HG02884 (cell line): ENCODE results near the gene ANKZF1.
"Not testable (repeated sequence)": the region's sequence is repeated elsewhere in the genome, so short reads cannot be mapped to it uniquely, and the experiment has no call there.

ENCODE experiments used
- ATAC-seq: cut with Tn5 transposase; IDR thresholded peaks from one replicate; pipeline ENCODE4 v1.9.1; 2021; ENCODE audit warnings: mild to moderate bottlenecking, moderate library complexity; ENCODE audit not compliant: unreplicated experiment

Gene ANKZF1

GRCh38 chr2:219229305-219230058 is at the start of gene ANKZF1, which contains the start of gene ATG9A:
Gene ANKZF1 (plus strand): TSS chr2:219229806. CDS start chr2:219230258, 452 bp downstream.
Gene ATG9A (minus strand): TSS chr2:219229636. CDS start chr2:219228024, 1,612 bp downstream.
- peak; percentile 97 for ATAC-seq

GRCh38 chr2:219180961-219181360 is 48.6 kb upstream of the ANKZF1 start:
- no peak for ATAC-seq

- ATAC-seq: no peak
These were observed 48.1 kb upstream of the ANKZF1 start for GRCh38 chr2:219181531-219181930.

GRCh38 chr2:219182331-219183150 is 47.1 kb upstream of the ANKZF1 start:
- no peak for ATAC-seq

GRCh38 chr2:219183151-219183772 is 46.3 kb upstream of the ANKZF1 start:
- no peak for ATAC-seq

GRCh38 chr2:219184121-219184520 is 45.5 kb upstream of the ANKZF1 start:
- ATAC-seq: no peak

GRCh38 chr2:219186754-219187456 is 42.7 kb upstream of the ANKZF1 start:
- no peak for ATAC-seq

- no peak for ATAC-seq
These were observed 32.2 kb upstream of the ANKZF1 start for GRCh38 chr2:219197388-219197787.

- ATAC-seq: no peak
These were observed 30.6 kb upstream of the ANKZF1 start for GRCh38 chr2:219198974-219199373.

GRCh38 chr2:219199470-219200211 is 30.0 kb upstream of the ANKZF1 start:
- no peak for ATAC-seq

GRCh38 chr2:219200502-219201326 is 28.9 kb upstream of the ANKZF1 start:
- ATAC-seq: not testable (repeated sequence)

- ATAC-seq: not testable (repeated sequence)
These were observed 28.3 kb upstream of the ANKZF1 start for GRCh38 chr2:219201331-219201730.

GRCh38 chr2:219204425-219205164 is 25.0 kb upstream of the ANKZF1 start:
- no peak for ATAC-seq

- no peak for ATAC-seq
These were observed 24.5 kb upstream of the ANKZF1 start for GRCh38 chr2:219205165-219205538.

GRCh38 chr2:219205981-219206327 is 23.7 kb upstream of the ANKZF1 start:
- no peak for ATAC-seq

- ATAC-seq: peak; percentile 95
These were observed 23.1 kb upstream of the ANKZF1 start, which contains the start of gene ZFAND2B for GRCh38 chr2:219206328-219207133. Gene ZFAND2B (plus strand): TSS chr2:219206782. CDS start chr2:219206988, 206 bp downstream.

- ATAC-seq: no peak
These were observed 22.3 kb upstream of the ANKZF1 start for GRCh38 chr2:219207134-219207883.
